Lung (tissue), 12 donors: Measurements from ENCODE around the gene IFITM1. TPM values are rescaled to one million over a fixed set of nuclear protein-coding genes. Genes with fewer than 3 reads are reported as not detected.
A peak's percentile ranks its signal among the peaks of the same experiment; 100 is the strongest.
"Not testable (repeated sequence)": the region's sequence is repeated elsewhere in the genome, so short reads cannot be mapped to it uniquely, and the experiment has no call there.

Experiments used
- ATAC-seq: fragments of 200-7000 bp; cut with Tn5 transposase; one replicate; pipeline ENCODE4 v1.9.1; 2020; ENCODE audit warnings: moderate number of reproducible peaks; ENCODE audit not compliant: insufficient read depth, low FRiP score
- DNase-seq, 3 donors: peaks; one replicate each; pipeline ENCODE4 v3.0.0-alpha.2; 2013 to 2017
- H3K27ac ChIP-seq, 2 donors: one replicate each; pipeline ENCODE4 v1.5.1; 2013; ENCODE audit warnings: mild to moderate bottlenecking in 2 of 2, moderate library complexity in 2 of 2, control low read depth in 1 of 2, inconsistent platforms in 1 of 2, low read depth in 1 of 2, low read length in 1 of 2
- H3K27me3 ChIP-seq, 3 donors: one replicate each; pipeline ENCODE4 v1.5.1; 2013; ENCODE audit warnings: low read length in 2 of 3; ENCODE audit not compliant: control insufficient read depth in 3 of 3, insufficient read depth in 3 of 3
- H3K36me3 ChIP-seq, 4 donors: one replicate each; pipeline ENCODE4 v1.5.1; 2013; ENCODE audit warnings: low read length in 4 of 4, mild to moderate bottlenecking in 1 of 4, moderate library complexity in 1 of 4; ENCODE audit not compliant: control insufficient read depth in 4 of 4, insufficient read depth in 4 of 4
- H3K4me1 ChIP-seq, 5 donors: one replicate each; pipeline ENCODE4 v1.5.1; 2013; ENCODE audit warnings: low read length in 5 of 5, mild to moderate bottlenecking in 2 of 5, moderate library complexity in 1 of 5; ENCODE audit not compliant: control insufficient read depth in 5 of 5, insufficient read depth in 5 of 5
- H3K4me3 ChIP-seq: one replicate; pipeline ENCODE4 v1.5.1; 2013; ENCODE audit warnings: mild to moderate bottlenecking, control low read depth, moderate library complexity
- H3K9ac ChIP-seq, 2 donors: one replicate each; pipeline ENCODE4 v1.5.1; 2013; ENCODE audit warnings: low read length in 2 of 2, control low read depth in 1 of 2; ENCODE audit not compliant: insufficient read depth in 1 of 2
- H3K9me3 ChIP-seq, 4 donors: one replicate each; pipeline ENCODE4 v1.5.1; 2013; ENCODE audit warnings: low read length in 3 of 4, mild to moderate bottlenecking in 1 of 4, moderate library complexity in 1 of 4; ENCODE audit not compliant: control insufficient read depth in 4 of 4, insufficient read depth in 3 of 4
- WGBS, 2 donors: extraction: QIAGEN DNeasy Blood & Tissue Kit; methylation state at CpG; one replicate each; pipeline ENCODE4 v1.1.7; 2013; 5-methylcytosine and 5-hydroxymethylcytosine counted together
- polyA plus RNA-seq, 2 donors: library from polyadenylated mRNA; stranded (reverse); fragments of 200-250 nt; gene quantifications; one replicate each; pipeline ENCODE4 v1.2.1, GENCODE V29; 2013
- total RNA-seq, 2 donors: library from RNA; depleted of rRNA in 1 of 2; stranded (reverse); fragments of >200 nt in 1 of 2; gene quantifications; one replicate each; pipeline ENCODE4 v1.2.1, GENCODE V29; 2014 to 2021
- TF ChIP-seq, protein P1 (sequence below): IDR thresholded peaks from 2 replicates; pipeline ENCODE4 v1.5.1; 2012; ENCODE audit warnings: mild to moderate bottlenecking; ENCODE audit errors: control extremely low read depth, extremely low read depth
- donor health status: control.
- donor health status: control.
- donor health status: Bipolar disorder and iron deficiency.
- donor health status: healthy.
- donor health status: DM: yes; HTN: yes; CAD: no.

Gene IFITM1
- total and polyA plus RNA-seq, 4 donors = 53.3 to 531 (median 189) TPM

DNA sequence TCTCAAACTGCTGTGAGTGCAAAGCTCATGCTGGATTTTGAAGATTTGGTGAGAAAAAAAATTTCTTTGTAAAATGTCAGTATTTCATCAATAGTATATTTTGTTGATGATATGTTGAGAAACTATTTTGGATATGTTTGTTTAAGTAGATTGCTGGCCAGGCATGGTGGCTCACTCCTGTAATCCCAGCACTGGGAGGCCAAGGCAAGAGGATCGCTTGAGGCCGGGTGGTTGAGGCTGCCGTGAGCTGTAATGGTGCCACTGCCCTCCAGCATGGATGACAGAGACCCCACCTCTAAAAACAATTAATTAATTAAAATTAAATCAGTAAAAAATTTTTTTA is 13.7 kb downstream of the IFITM1 start:
- ATAC-seq (no peak), DNase-seq (no peak)
- H3K9ac ChIP-seq = peak overlapping the region in 1 of 2 donors; percentile 64
- H3K36me3 ChIP-seq = no peaks in the 10 kb centered on the region
- peak overlapping the region; percentile 83 to 91 for H3K27ac ChIP-seq
- TF ChIP-seq, protein P1, sequence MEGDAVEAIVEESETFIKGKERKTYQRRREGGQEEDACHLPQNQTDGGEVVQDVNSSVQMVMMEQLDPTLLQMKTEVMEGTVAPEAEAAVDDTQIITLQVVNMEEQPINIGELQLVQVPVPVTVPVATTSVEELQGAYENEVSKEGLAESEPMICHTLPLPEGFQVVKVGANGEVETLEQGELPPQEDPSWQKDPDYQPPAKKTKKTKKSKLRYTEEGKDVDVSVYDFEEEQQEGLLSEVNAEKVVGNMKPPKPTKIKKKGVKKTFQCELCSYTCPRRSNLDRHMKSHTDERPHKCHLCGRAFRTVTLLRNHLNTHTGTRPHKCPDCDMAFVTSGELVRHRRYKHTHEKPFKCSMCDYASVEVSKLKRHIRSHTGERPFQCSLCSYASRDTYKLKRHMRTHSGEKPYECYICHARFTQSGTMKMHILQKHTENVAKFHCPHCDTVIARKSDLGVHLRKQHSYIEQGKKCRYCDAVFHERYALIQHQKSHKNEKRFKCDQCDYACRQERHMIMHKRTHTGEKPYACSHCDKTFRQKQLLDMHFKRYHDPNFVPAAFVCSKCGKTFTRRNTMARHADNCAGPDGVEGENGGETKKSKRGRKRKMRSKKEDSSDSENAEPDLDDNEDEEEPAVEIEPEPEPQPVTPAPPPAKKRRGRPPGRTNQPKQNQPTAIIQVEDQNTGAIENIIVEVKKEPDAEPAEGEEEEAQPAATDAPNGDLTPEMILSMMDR = no peak
- no peak overlapping the region for H3K4me3 ChIP-seq
- 97 to 98% methylated on average over 3 of the region's 3 CpGs for WGBS, 2 donors
- H3K9me3 ChIP-seq = no peaks in the 10 kb centered on the region
- no peaks in the 10 kb centered on the region for H3K27me3 ChIP-seq
- peaks cover 0 to 42% (median 12%) of the 10 kb centered on the region in 5 donors for H3K4me1 ChIP-seq

DNA sequence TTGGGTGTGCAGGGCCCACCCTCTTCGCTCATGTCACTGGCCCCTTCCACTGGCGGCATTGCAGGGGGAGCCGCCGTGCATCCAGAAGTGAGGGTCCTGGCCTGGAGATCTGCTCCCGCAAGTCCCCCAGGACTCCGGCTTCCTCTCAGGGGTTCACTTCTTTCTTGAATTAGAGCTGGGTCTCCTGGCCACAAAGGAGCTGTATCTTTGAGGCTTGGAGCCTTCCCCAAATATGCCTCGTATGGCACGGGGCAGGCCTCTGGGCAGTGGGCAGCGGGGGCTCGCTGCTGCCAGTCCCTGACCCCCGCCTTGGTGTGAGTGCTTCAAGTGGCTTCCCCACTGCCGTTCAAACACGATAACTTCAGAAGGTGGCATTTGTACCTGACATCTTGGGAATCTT is 14.2 kb downstream of the IFITM1 start:
- Histone ChIP-seq H3K4me3 (no peak overlapping the region), H3K36me3 (no peaks in the 10 kb centered on the region), H3K9ac (no peak overlapping the region), H3K27ac (peak overlapping the region in 1 of 2 donors; percentile 5), H3K4me1 (peaks cover 0 to 42% (median 12%) of the 10 kb centered on the region in 5 donors), H3K9me3 (no peaks in the 10 kb centered on the region), H3K27me3 (no peaks in the 10 kb centered on the region)
- WGBS, 2 donors = 96 to 97% methylated on average over 13 of the region's 13 CpGs
- TF ChIP-seq, protein P1 = no peak
- DNase-seq (no peak), ATAC-seq (no peak)

DNA sequence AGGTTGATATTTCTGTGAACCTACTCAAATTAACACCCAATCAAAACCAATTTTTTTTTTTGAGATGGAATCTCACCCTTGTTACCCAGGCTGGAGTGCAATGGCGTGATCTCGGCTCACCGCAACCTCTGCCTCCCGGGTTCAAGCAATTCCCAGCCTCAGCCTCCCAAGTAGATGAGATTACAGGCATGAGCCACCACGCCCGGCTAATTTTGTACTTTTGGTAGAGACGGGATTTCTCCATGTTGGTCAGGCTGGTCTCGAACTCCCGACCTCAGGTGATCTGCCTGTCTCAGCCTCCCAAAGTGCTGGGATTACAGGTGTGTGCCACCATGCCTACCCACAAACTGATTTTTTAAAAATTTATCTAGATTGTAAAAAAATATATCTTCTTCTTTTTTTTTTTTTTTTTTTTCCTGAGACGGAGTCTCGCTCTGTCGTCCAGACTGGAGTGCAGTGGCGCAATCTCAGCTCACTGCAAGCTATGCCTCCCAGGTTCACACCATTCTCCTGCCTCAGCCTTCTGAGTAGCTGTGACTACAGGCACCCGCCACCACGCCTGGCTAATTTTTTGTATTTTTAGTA is 14.8 kb downstream of the IFITM1 start:
- H3K4me3 ChIP-seq, H3K36me3 ChIP-seq, DNase-seq, ATAC-seq, H3K27ac ChIP-seq, H3K9me3 ChIP-seq, H3K27me3 ChIP-seq, H3K9ac ChIP-seq: not testable (repeated sequence)
- peaks cover 0 to 42% (median 12%) of the 10 kb centered on the region in 5 donors for H3K4me1 ChIP-seq
- 85 to 93% methylated on average over 15 of the region's 15 CpGs for WGBS, 2 donors

DNA sequence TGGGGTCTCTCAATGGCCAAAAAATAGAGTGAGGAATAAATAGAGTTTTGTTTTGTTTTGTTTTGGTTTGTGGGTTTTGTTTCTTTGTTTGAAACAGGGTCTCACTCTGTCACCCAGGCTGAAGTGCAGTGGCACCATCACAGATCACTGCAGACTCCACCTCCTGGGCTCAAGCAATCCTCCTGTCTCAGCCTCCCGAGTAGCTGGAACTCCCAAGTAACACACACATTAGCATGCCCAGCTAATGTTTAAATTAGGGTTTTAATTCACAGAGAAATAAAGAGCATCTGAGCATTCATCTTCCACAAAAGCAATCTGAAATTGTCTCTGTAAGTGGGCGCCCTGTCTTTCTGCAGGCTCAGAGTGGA is 16.0 kb downstream of the IFITM1 start:
- H3K27ac ChIP-seq = no peak overlapping the region
- TF ChIP-seq, protein P1 = no peak
- no peaks in the 10 kb centered on the region for H3K27me3 ChIP-seq
- peaks cover 0 to 39% (median 16%) of the 10 kb centered on the region in 5 donors for H3K4me1 ChIP-seq
- no peak for ATAC-seq
- peaks cover 0 to 3% (median 0%) of the 10 kb centered on the region in 4 donors for H3K9me3 ChIP-seq
- no peak overlapping the region for H3K9ac ChIP-seq
- H3K36me3 ChIP-seq = no peaks in the 10 kb centered on the region
- H3K4me3 ChIP-seq = no peak overlapping the region
- DNase-seq = no peak
- 94 to 99% methylated on average over 2 of the region's 2 CpGs for WGBS, 2 donors
